ENCODE data around the gene TMEM38B. TPM values are rescaled to one million over a fixed set of nuclear protein-coding genes. Genes with fewer than 3 reads are reported as not detected.

TMEM38B gene
- total RNA-seq, 4 donors from 2014 or later, result 9.9 to 18.0 (median 12.5) TPM

GRCh38 chr9:105678163-105678562 lies 16.2 kb upstream of the TMEM38B start:
- H3K27ac ChIP-seq, result no peak overlapping the region
- TF ChIP-seq POLR2A (IDR thresholded peaks at IDR 0.05) (no peak), CTCF (IDR thresholded peaks at IDR 0.05) (no peak)
- DNase-seq, result no peak
- H3K4me3 ChIP-seq, result no peak overlapping the region
- no peaks in the 10 kb centered on the region for H3K4me1 ChIP-seq
- H3K27me3 ChIP-seq, result no peaks in the 10 kb centered on the region
- no peaks in the 10 kb centered on the region for H3K36me3 ChIP-seq
- H3K9me3 ChIP-seq, result no peaks in the 10 kb centered on the region

- no peak overlapping the region for H3K27ac ChIP-seq
- H3K4me1 ChIP-seq, result no peaks in the 10 kb centered on the region
- no peaks in the 10 kb centered on the region for H3K27me3 ChIP-seq
- no peak overlapping the region for H3K4me3 ChIP-seq
- DNase-seq, result no peak
- no peaks in the 10 kb centered on the region for H3K36me3 ChIP-seq
- no peaks in the 10 kb centered on the region for H3K9me3 ChIP-seq
- TF ChIP-seq CTCF (IDR thresholded peaks at IDR 0.05), result no peak
- no peak for TF ChIP-seq POLR2A (IDR thresholded peaks at IDR 0.05)
Measured at GRCh38 chr9:105678781-105679180, 15.6 kb upstream of the TMEM38B start.

- H3K4me3 ChIP-seq, result no peak overlapping the region
- DNase-seq, result no peak
Measured at GRCh38 chr9:105679257-105680022, 14.9 kb upstream of the TMEM38B start.

GRCh38 chr9:105681313-105681712 lies 13.0 kb upstream of the TMEM38B start:
- Histone ChIP-seq H3K27me3 (no peaks in the 10 kb centered on the region), H3K4me3 (no peak overlapping the region), H3K9me3 (no peaks in the 10 kb centered on the region), H3K27ac (no peak overlapping the region), H3K36me3 (no peaks in the 10 kb centered on the region), H3K4me1 (no peaks in the 10 kb centered on the region)
- no peak for TF ChIP-seq POLR2A (IDR thresholded peaks at IDR 0.05)
- no peak for TF ChIP-seq CTCF (IDR thresholded peaks at IDR 0.05)
- DNase-seq, result no peak

More at GRCh38 chr9:105679257-105680022, 14.9 kb upstream of the TMEM38B start:
- Histone ChIP-seq H3K36me3 (no peaks in the 10 kb centered on the region), H3K27me3 (no peaks in the 10 kb centered on the region), H3K9me3 (no peaks in the 10 kb centered on the region), H3K4me1 (no peaks in the 10 kb centered on the region), H3K27ac (no peak overlapping the region)
- TF ChIP-seq POLR2A (IDR thresholded peaks at IDR 0.05) (no peak), CTCF (IDR thresholded peaks at IDR 0.05) (no peak)

- no peak for DNase-seq
Measured at GRCh38 chr9:105681724-105682123, 12.6 kb upstream of the TMEM38B start.

More at GRCh38 chr9:105681724-105682123, 12.6 kb upstream of the TMEM38B start:
- no peaks in the 10 kb centered on the region for H3K36me3 ChIP-seq
- no peak overlapping the region for H3K27ac ChIP-seq
- no peaks in the 10 kb centered on the region for H3K4me1 ChIP-seq
- no peak overlapping the region for H3K4me3 ChIP-seq
- H3K27me3 ChIP-seq, result no peaks in the 10 kb centered on the region
- H3K9me3 ChIP-seq, result no peaks in the 10 kb centered on the region
- TF ChIP-seq POLR2A (IDR thresholded peaks at IDR 0.05) (no peak), CTCF (IDR thresholded peaks at IDR 0.05) (no peak)

Measured in Peyer's patch (tissue), 4 donors.